ENCODE data around the gene DENND6B. TPM values are rescaled to one million over a fixed set of nuclear protein-coding genes. Genes with fewer than 3 reads are reported as not detected.

Gene DENND6B
- total RNA-seq, 6 experiments from 2014 or later, result 1.4 to 2.5 (median 1.9) TPM

DNA sequence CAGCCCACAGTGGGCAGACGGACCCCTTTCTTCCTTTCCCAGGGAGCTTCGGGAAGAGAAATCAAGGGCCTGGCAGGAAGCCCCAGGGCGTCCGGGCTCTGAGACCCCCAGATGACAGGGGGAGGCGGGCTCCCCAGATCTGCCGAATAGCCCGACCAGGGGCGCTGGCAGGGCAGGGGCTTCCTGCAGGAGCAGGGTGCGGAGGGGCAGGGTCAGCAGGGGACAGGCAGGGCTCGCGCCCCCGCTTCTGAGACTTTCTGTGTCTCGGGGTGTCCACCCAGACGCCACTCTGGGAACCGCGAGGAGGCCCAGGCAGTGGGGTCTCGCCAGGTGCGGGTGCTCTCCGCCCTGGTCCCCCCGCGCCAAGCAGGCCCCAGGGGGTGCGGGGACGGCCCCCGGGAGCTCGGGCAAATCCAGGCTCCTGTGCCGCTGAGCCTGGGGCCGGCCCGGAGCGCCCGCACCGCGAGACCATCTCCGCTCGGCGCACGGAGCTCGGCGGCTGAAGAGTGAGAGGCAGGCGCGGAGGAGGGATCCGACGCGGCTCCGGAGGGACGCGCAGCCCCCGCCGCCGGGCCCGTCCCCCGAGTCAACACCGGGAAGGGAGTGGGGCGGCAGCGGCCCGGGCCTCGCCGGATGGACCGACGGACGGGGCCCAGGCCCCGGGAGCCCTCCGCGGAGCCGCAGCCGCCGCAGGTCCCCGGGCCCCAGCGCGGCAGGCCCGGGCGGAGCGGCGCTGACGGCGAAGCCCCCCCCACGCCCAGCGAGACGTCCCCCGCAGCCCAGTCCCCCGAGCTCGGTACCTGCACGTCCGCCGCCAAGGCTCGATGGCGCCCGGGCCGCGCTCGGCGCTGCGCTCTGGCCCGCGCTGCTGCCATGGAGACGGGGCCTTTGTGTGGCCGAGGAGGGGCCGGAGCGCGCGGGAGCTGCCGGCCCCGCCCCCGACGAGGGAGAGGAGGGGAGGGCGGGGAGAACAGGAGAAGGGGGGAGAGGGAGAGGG, 19.8 kb downstream of the DENND6B start, which contains the start of gene PLXNB2:
Gene PLXNB2 (minus strand): TSS at position 894 of the 997 bp plus-strand sequence. CDS start 17,062 bp downstream, outside the sequence.
- H3K27ac Mint-ChIP-seq, result peak within 1 kb of the TSS; percentile 93
- H3K4me1 Mint-ChIP-seq (ENCODE audit: low read depth), result peaks cover 44% of the 10 kb centered on the region
- peaks cover 4% of the 10 kb centered on the region for H3K27me3 Mint-ChIP-seq (ENCODE audit: insufficient read depth)
- peak; percentile 54 for DNase-seq
- TF ChIP-seq, protein P1, sequence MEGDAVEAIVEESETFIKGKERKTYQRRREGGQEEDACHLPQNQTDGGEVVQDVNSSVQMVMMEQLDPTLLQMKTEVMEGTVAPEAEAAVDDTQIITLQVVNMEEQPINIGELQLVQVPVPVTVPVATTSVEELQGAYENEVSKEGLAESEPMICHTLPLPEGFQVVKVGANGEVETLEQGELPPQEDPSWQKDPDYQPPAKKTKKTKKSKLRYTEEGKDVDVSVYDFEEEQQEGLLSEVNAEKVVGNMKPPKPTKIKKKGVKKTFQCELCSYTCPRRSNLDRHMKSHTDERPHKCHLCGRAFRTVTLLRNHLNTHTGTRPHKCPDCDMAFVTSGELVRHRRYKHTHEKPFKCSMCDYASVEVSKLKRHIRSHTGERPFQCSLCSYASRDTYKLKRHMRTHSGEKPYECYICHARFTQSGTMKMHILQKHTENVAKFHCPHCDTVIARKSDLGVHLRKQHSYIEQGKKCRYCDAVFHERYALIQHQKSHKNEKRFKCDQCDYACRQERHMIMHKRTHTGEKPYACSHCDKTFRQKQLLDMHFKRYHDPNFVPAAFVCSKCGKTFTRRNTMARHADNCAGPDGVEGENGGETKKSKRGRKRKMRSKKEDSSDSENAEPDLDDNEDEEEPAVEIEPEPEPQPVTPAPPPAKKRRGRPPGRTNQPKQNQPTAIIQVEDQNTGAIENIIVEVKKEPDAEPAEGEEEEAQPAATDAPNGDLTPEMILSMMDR (IDR thresholded peaks at IDR 0.05), result no peak
- peak within 1 kb of the TSS; percentile 92 for H3K4me3 Mint-ChIP-seq
- no peaks in the 10 kb centered on the region for H3K9me3 Mint-ChIP-seq
- H3K36me3 Mint-ChIP-seq (ENCODE audit: low read depth), result no peaks in the 10 kb centered on the region

DNA sequence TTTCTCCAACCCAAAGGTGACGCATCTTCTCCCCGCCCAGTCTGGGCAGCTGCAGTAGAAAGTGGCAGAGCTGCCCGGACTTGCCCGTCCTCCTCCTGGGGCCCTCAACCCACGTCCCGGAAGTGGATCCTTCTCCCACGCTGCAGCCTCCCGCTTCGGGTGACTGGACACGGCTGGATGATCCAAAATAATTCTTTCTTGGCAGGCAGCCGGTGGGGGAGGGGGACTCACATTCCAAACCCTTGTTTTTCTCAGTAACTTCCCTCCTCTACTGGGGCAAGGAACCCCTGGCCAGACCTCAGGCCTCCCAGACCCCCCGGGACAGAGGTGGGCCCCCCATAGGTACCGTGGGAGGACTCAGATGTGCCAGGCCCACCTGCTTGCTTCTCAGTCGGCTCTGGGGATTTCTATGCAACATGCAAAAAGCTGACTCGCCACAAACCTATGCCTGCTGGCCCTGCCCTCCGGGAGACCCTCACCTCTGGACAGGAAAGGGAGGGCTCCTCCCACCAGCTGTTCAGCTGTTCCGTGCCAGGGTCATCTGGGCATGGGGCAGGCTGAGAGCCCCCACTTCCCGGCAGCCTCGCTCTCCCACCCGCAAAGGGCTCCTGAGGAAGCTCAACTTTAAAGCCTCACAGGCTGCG, 20.8 kb downstream of the DENND6B start:
- Mint-ChIP-seq H3K36me3 (ENCODE audit: low read depth) (no peaks in the 10 kb centered on the region), H3K4me1 (ENCODE audit: low read depth) (peaks cover 54% of the 10 kb centered on the region), H3K27me3 (ENCODE audit: insufficient read depth) (peaks cover 4% of the 10 kb centered on the region), H3K27ac (peak overlapping the region; percentile 93), H3K4me3 (peak overlapping the region; percentile 92), H3K9me3 (no peaks in the 10 kb centered on the region)
- TF ChIP-seq, protein P1 (IDR thresholded peaks at IDR 0.05), result no peak
- DNase-seq, result peak; percentile 97

DNA sequence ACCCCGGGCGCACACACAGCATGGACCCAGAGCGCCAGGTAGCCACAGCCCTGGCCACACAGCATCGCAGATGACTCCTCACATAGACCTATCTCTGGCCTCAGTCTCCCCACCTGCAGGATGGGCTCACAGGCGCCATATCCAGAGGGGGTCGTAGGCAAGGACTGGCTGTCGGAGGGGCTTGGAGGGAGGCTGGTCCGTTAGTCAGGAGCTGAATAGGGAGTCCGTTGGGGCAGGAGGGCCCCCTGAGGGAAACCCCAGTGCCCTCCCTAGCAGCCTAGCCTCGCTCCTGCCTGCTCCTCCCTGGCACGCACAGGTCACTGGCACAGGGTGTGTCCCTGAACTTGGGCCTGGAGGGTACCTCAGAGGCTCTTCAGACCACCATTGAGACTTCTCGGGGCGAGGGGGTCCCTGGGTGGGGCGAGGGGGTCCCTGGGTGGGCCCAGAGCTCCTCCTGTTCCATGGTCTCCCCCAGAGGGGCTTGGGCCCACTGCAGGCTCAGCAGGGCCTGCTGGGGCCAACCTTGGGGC, 21.4 kb downstream of the DENND6B start:
- TF ChIP-seq, protein P1 (IDR thresholded peaks at IDR 0.05), result no peak
- Mint-ChIP-seq H3K9me3 (no peaks in the 10 kb centered on the region), H3K4me3 (peak overlapping the region; percentile 92), H3K36me3 (ENCODE audit: low read depth) (no peaks in the 10 kb centered on the region), H3K27ac (peak overlapping the region; percentile 93), H3K4me1 (ENCODE audit: low read depth) (peaks cover 57% of the 10 kb centered on the region), H3K27me3 (ENCODE audit: insufficient read depth) (peaks cover 4% of the 10 kb centered on the region)
- DNase-seq, result no peak

DNA sequence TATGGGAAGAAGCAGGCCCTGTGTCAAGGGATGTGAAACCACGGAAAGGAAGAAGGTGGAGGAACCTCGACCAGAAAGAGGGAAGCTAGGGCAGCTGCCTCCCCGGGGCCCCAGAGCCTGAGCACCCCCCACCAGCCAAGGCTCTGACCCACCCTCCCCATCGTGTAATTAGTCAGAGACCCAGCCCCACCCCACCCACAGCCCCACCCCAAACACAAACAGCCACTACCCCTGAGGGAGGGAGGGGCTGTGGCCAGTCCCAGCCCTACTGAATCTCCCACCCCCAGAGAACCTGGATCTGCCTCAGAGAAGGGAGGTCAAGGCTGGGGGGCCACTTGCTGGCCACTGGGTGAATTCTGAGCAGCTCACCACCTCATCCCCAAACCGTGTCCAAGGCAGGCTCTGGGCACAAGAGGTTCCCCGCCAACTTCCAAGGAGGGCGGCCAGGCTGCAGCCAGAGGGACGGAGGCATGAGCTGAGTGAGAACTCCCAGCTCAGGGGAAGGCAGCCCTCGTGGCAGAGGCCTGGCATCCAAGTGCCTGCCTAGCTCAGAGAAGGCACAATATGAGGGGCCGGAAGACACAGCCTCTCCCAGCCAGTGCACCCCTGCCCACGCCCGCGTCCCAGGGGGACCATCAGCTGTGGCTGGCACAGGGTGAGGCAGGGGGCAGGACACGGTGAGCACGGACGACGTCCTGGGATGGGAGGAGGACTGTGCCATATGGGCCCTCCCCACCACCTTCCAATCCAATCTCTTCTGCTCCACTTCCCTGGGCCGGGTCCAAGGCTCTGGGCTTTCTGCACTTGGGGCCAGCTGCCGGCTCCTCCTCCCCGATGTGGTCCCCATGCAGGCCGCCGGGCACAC, 22.1 kb downstream of the DENND6B start:
- no peak for DNase-seq
- no peaks in the 10 kb centered on the region for H3K9me3 Mint-ChIP-seq
- H3K4me1 Mint-ChIP-seq (ENCODE audit: low read depth), result peaks cover 57% of the 10 kb centered on the region
- H3K27ac Mint-ChIP-seq, result peak overlapping the region; percentile 93
- H3K4me3 Mint-ChIP-seq, result peak overlapping the region; percentile 92
- H3K36me3 Mint-ChIP-seq (ENCODE audit: low read depth), result no peaks in the 10 kb centered on the region
- H3K27me3 Mint-ChIP-seq (ENCODE audit: insufficient read depth), result peaks cover 4% of the 10 kb centered on the region
- TF ChIP-seq, protein P1 (IDR thresholded peaks at IDR 0.05), result no peak

Data from HFFc6 (cell line).